ENCODE measurements around the gene UTP11. TPM values are rescaled to one million over a fixed set of nuclear protein-coding genes. Genes with fewer than 3 reads are reported as not detected.

The UTP11 gene
- total RNA-seq, 2 experiments from 2014 or later: 8.7 to 9.4 TPM

GRCh38 chr1:37994886-37995566, 17.5 kb upstream of the UTP11 start:
- Histone ChIP-seq H3K9me3 (ENCODE audit: control insufficient read depth in 1 of 2, insufficient read depth in 1 of 2, low read length in 2 of 2) (no peaks in the 10 kb centered on the region), H3K27ac (ENCODE audit: low read depth in 1 of 2, low read length in 2 of 2) (peak overlapping the region; percentile 5 to 17), H3K4me3 (ENCODE audit: low read length) (no peak overlapping the region), H3K36me3 (ENCODE audit: insufficient read depth, low read length) (peaks cover 11% of the 10 kb centered on the region), H3K4me1 (ENCODE audit: insufficient read depth, low read length) (peaks cover 36% of the 10 kb centered on the region), H3K27me3 (ENCODE audit: control insufficient read depth in 1 of 2, insufficient read depth in 2 of 2, low read length in 2 of 2) (no peaks in the 10 kb centered on the region)
- H3K9me3 Mint-ChIP-seq: no peaks in the 10 kb centered on the region
- TF ChIP-seq, protein P1, sequence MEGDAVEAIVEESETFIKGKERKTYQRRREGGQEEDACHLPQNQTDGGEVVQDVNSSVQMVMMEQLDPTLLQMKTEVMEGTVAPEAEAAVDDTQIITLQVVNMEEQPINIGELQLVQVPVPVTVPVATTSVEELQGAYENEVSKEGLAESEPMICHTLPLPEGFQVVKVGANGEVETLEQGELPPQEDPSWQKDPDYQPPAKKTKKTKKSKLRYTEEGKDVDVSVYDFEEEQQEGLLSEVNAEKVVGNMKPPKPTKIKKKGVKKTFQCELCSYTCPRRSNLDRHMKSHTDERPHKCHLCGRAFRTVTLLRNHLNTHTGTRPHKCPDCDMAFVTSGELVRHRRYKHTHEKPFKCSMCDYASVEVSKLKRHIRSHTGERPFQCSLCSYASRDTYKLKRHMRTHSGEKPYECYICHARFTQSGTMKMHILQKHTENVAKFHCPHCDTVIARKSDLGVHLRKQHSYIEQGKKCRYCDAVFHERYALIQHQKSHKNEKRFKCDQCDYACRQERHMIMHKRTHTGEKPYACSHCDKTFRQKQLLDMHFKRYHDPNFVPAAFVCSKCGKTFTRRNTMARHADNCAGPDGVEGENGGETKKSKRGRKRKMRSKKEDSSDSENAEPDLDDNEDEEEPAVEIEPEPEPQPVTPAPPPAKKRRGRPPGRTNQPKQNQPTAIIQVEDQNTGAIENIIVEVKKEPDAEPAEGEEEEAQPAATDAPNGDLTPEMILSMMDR (IDR thresholded peaks at IDR 0.05): no peak
- peaks cover 3% of the 10 kb centered on the region for H3K36me3 Mint-ChIP-seq (ENCODE audit: low read depth)
- intact Hi-C loops (cut with DNase I, micrococcal nuclease): loop anchor here in 1 of 2 experiments (5.0 kb wide), 1 partner anchor 303 kb away; the partner anchor contains the start of gene CDCA8
- ATAC-seq (ENCODE audit: poor library complexity): no peak
- ChIA-PET POLR2A (interaction anchor here (1.2 to 2.0 kb wide), 3 partner anchors 9 to 187 kb away, joined by 3 to 11 read pairs (median 4); partner anchors contain the start of genes C1orf122, UTP11 and YRDC), CTCF (no interaction called here)
- H3K4me3 Mint-ChIP-seq: peak overlapping the region; percentile 78
- peak overlapping the region; percentile 73 for H3K27ac Mint-ChIP-seq
- DNase-seq: peak in 1 of 14 experiments; percentile 21
- no peaks in the 10 kb centered on the region for H3K27me3 Mint-ChIP-seq
- peaks cover 23% of the 10 kb centered on the region for H3K4me1 Mint-ChIP-seq (ENCODE audit: low read depth)

DNA sequence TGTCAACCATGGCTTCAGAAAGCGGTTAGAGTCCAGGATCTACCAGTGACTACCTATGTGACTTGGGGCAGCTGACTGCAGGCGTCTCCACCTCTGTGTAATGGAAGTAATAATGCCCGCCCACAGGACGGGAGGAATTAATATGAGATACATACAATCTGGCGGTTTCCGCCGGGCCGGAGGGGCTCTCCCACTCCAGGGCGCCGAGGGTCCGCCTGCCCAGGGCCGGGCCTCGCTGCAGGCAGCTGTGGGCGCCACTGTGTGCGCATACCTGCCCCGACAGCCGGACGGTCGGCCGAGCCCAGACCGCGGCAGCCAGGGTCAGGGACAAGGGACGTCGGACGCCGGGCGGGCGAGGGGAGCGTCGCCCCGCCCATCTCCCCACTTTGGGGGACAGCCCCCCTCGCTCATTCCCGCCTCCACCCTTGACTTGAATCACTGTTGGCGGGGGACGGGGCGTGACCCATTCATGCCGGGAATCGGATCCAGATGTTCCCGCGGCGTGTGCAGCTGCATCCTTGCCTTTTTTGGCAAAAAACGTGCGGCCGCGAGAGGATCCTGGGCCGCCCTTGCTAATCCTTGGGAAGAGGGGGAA, 16.7 kb upstream of the UTP11 start:
- ChIA-PET POLR2A (no interaction called here), CTCF (no interaction called here)
- Histone ChIP-seq H3K27ac (ENCODE audit: low read depth in 1 of 2, low read length in 2 of 2) (peak overlapping the region in 1 of 2 donors; percentile 21), H3K9me3 (ENCODE audit: control insufficient read depth in 1 of 2, insufficient read depth in 1 of 2, low read length in 2 of 2) (no peaks in the 10 kb centered on the region), H3K4me1 (ENCODE audit: insufficient read depth, low read length) (peaks cover 37% of the 10 kb centered on the region), H3K36me3 (ENCODE audit: insufficient read depth, low read length) (peaks cover 11% of the 10 kb centered on the region), H3K27me3 (ENCODE audit: control insufficient read depth in 1 of 2, insufficient read depth in 2 of 2, low read length in 2 of 2) (no peaks in the 10 kb centered on the region), H3K4me3 (ENCODE audit: low read length) (peak overlapping the region; percentile 12)
- H3K27me3 Mint-ChIP-seq: no peaks in the 10 kb centered on the region
- peak in 3 of 14 experiments; percentile 33 to 54 (median 39) for DNase-seq
- no peaks in the 10 kb centered on the region for H3K36me3 Mint-ChIP-seq (ENCODE audit: low read depth)
- peak; percentile 47 for ATAC-seq (ENCODE audit: poor library complexity)
- H3K4me1 Mint-ChIP-seq (ENCODE audit: low read depth): peaks cover 24% of the 10 kb centered on the region
- intact Hi-C loops (cut with DNase I, micrococcal nuclease): no loop called here
- TF ChIP-seq, protein P1 (IDR thresholded peaks at IDR 0.05): no peak
- H3K9me3 Mint-ChIP-seq: no peaks in the 10 kb centered on the region
- H3K4me3 Mint-ChIP-seq: peak overlapping the region; percentile 70
- peak overlapping the region; percentile 73 for H3K27ac Mint-ChIP-seq

- H3K4me3 ChIP-seq (ENCODE audit: low read length): no peak overlapping the region
Measured at GRCh38 chr1:37997256-37998088, 15.1 kb upstream of the UTP11 start.

More at GRCh38 chr1:37997256-37998088, 15.1 kb upstream of the UTP11 start:
- Mint-ChIP-seq H3K9me3 (no peaks in the 10 kb centered on the region), H3K4me1 (ENCODE audit: low read depth) (peaks cover 24% of the 10 kb centered on the region), H3K4me3 (no peak overlapping the region), H3K27me3 (no peaks in the 10 kb centered on the region), H3K36me3 (ENCODE audit: low read depth) (no peaks in the 10 kb centered on the region), H3K27ac (no peak overlapping the region)
- intact Hi-C loops (cut with DNase I, micrococcal nuclease): no loop called here
- Histone ChIP-seq H3K9me3 (ENCODE audit: control insufficient read depth in 1 of 2, insufficient read depth in 1 of 2, low read length in 2 of 2) (no peaks in the 10 kb centered on the region), H3K27me3 (ENCODE audit: control insufficient read depth in 1 of 2, insufficient read depth in 2 of 2, low read length in 2 of 2) (no peaks in the 10 kb centered on the region), H3K36me3 (ENCODE audit: insufficient read depth, low read length) (peaks cover 11% of the 10 kb centered on the region), H3K27ac (ENCODE audit: low read depth in 1 of 2, low read length in 2 of 2) (no peak overlapping the region), H3K4me1 (ENCODE audit: insufficient read depth, low read length) (peaks cover 45% of the 10 kb centered on the region)
- DNase-seq (no peak), ATAC-seq (ENCODE audit: poor library complexity) (no peak)
- POLR2A ChIA-PET: no interaction called here
- CTCF ChIA-PET: no interaction called here
- TF ChIP-seq, protein P1 (IDR thresholded peaks at IDR 0.05): no peak
